ENCODE results near the gene DAPK1.

- no peak for TF ChIP-seq CTCF (IDR thresholded peaks at IDR 0.05; ENCODE audit: poor library complexity)
- no peak for TF ChIP-seq EZH2 (IDR thresholded peaks at IDR 0.05; ENCODE audit: borderline replicate concordance)
- no peak for TF ChIP-seq EZH2phosphoT487 (IDR thresholded peaks at IDR 0.05; ENCODE audit: low read depth, severe bottlenecking, unreplicated experiment)
Measured at GRCh38 chr9:87733273-87734052, 235.8 kb downstream of the DAPK1 start.
